Midbrain (tissue), 1 donor: ENCODE data around the gene EPB41L4A.

Experiments used
- DNase-seq: peaks from one replicate; lab custom pipeline; 2025; lab: John Stamatoyannopoulos, UW

The EPB41L4A gene

DNA sequence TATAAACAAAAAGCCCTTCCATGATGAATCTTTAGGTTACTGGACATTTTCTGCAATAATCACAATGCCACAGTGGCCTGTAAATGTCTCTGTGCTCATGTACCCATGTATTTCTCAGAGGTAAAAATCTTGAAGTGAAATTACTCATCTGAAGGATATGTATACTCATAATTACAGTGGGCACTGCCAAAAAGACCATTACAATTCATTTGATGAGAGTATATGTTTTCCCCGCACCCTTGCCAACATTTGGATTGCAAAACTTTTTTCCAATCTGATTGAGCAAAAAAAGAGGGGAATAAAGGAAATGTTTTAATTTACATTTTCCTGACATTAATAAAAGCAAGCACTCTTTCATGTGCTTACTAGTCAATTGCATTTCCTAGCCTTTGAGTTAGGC is 110.5 kb downstream of the EPB41L4A start:
- DNase-seq, result no peak

GRCh38 chr5:112306956-112307355 is 112.1 kb downstream of the EPB41L4A start:
- no peak for DNase-seq

DNA sequence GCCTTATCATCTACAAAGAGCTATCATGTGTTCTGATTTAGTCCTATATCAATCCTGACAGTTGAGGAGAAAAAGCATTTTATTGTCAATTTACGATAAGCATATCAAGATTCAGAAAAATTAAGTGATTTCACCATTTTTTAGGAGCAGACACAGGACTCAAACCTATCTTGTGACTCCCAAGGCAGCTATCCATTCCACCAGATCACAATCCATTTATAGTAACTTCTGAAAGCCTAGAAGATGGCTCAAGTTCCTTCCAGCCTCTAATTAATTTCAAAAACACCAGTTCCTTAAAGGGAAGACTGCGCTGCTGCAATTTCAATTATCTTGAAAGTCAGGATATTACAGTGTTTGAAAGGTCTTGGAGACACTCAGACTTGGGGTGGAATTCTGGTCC is 114.3 kb downstream of the EPB41L4A start:
- no peak for DNase-seq

- DNase-seq, result no peak
Observed at GRCh38 chr5:112303685-112304084, 115.4 kb downstream of the EPB41L4A start.

DNA sequence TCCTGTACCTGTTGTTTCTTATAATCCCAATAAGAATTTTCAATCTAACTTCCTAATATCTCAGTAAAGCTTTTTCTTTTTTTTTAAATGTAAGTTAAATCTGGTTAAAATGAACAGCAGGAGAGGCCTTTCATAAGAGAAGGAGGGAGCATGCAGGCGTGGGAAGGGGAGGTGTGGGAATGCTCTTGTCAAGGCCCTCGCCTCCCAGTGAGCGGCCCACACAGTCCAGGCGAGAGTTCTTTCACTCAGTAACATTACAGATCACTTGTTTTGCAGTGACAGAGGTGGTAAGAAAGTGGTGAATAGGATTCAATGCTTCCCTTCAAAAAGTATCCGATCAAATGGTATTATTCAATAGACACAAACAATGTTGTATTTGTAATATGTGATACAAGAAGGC is 125.0 kb downstream of the EPB41L4A start:
- no peak for DNase-seq

GRCh38 chr5:112293587-112293986 is 125.5 kb downstream of the EPB41L4A start:
- no peak for DNase-seq

GRCh38 chr5:112290691-112291090 is 128.4 kb downstream of the EPB41L4A start:
- DNase-seq, result no peak

- DNase-seq, result no peak
Observed at GRCh38 chr5:112289465-112289864, 129.6 kb downstream of the EPB41L4A start.

DNA sequence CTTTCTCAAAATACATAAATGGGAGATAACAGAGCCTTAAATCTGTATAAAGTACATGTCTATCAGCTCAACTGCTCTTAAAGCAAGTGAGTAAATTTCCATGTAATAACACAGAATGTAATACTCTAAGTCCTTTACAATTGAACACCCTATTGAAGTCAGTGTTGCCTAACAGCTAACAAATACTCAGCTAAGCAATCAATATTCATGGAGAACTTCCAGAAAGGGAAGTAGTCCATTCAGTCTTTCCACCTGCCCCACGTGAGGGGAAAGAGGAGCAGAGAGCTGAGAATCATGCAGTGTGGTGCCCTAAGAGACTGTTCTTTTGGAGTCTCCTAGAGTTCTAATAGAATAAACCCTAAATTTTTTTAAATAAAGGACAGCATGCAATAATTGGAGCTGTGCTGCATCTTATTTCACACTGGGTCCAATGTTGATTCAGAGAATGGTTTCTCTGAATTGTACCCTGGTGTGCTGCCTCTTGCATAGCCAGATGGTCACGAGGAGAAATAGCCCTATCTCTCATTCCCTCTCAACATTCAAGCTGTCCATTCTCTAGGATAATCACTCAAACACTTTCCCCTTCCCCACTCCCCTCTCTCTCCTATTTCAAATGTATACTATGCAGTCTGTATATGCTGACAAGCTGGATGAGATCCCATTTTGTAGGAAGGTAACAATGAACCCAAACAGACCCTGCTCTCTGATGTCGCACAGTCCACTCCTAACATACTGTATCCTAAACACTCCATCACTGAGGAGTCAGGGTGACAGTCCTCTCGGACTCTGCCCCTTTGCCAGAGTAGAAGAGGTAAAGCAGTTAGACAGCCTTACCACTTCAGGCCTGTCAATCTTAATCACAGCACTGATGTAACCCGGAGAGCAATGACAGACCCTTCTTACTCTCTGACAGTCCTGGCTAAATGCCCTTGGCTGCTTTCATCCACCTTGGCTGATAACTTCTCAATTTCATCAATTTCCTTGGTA is 134.8 kb downstream of the EPB41L4A start:
- DNase-seq, result no peak

DNA sequence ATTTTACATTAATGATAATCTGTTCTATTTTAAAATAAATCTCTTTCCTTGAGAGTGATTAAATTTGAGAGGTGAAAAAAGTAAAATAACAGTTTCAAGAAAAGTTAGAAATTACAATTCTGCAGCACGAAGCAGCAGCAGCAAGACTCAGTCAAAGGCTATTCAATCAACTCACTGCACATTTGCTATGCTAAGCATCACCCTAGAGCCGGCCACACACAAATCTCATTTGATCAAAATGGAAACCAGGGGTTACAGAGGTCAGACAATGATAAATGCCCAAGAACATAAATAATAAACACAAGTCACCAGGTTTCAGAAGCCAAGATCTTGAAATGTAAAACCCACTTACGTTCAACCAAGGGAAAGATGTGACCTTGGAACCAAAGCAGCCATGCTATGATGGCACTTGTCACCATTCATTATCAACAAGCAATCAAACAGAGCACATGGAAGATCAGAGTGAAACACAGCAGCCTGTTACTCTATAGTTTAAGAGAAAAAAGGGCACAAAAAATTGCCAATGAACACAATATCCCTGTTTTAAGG is 136.0 kb downstream of the EPB41L4A start:
- no peak for DNase-seq

DNA sequence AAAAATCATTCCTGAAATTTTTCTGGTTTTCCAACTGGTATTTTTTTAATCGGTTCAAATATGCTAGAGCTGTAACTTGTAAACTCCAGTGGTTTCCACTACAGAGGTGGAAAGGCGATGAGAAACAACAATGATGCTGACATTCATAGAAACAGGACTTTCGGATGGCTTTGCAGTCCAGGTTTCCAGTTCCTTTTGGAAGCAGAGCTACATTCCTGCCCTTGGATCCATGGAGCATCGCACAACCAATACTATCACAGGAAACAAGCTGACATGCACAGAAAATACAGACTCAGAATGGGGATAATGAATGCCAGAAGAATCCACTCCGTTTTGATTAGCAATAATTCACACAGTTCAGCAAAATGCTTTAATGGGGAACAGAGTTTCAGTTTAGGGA is 140.0 kb downstream of the EPB41L4A start:
- no peak for DNase-seq

- DNase-seq, result no peak
Observed at GRCh38 chr5:112276991-112277390, 142.1 kb downstream of the EPB41L4A start.

- DNase-seq, result no peak
Observed at GRCh38 chr5:112275671-112276070, 143.4 kb downstream of the EPB41L4A start.

DNA sequence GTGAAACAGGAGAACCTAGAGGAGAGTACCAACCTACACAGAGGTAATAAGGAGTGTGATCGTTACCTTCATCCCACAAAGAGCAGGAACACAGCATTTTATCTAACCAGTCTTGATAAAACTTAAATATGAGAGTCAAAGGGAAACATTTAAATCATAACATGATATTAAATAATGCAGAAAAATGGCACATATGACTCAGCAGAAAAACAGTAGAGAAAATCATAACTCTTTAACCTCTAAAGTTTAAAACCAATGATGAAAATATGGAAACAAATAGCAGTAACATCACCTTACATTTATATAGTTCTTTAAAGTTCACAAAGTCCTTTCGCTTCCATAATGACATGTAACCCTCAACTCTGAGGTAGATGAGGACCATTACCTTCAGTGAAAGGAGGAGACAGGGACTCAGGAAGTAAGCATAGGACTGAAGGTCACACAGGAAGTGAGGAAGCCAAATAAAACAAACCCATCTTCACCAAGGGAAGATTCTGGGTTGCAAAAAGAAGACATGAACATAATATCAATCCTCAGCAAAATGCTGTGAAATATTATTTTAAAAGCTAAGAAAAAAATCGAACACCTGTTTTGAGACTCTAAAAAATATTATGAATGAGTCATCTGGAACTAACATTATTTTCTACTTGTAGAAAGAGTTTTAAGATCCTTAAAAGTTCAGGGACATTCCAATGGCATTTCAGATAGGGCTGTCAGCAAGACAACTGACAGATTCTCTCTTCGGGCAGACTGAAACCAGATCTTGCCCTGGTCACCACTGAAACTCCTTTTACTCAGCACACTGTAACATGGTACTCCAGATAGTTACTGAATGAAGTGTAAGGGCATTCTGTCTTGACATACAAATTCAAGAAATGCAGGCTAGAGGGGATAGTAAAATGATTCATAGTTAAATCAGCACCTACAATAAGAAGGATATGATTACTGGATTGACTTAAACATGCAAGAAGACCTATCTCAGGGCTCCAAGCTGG is 148.5 kb downstream of the EPB41L4A start:
- no peak for DNase-seq

GRCh38 chr5:112267231-112267630 is 151.8 kb downstream of the EPB41L4A start:
- no peak for DNase-seq

GRCh38 chr5:112264666-112265065 is 154.4 kb downstream of the EPB41L4A start:
- no peak for DNase-seq

GRCh38 chr5:112264151-112264550 is 154.9 kb downstream of the EPB41L4A start:
- DNase-seq, result no peak

GRCh38 chr5:112263469-112263868 is 155.6 kb downstream of the EPB41L4A start:
- DNase-seq, result no peak

DNA sequence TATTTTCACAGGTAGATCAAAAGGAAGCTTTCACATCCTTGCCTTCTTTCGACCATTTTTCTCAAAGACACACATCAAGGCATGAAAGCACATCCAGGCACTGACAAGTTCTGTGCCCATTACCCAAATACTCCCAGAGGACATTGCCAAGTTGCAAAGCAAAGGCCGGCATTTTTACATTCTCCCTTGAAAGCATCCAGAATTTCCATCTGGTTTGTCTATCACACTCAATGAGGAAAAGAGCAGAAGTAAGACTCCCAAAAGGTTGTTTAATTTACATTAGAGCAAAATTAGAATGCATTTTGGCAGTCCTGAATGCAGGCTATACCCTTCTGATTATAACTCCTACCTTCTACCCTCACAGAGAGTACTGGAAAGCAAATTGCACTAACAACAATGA is 160.5 kb downstream of the EPB41L4A start:
- no peak for DNase-seq

DNA sequence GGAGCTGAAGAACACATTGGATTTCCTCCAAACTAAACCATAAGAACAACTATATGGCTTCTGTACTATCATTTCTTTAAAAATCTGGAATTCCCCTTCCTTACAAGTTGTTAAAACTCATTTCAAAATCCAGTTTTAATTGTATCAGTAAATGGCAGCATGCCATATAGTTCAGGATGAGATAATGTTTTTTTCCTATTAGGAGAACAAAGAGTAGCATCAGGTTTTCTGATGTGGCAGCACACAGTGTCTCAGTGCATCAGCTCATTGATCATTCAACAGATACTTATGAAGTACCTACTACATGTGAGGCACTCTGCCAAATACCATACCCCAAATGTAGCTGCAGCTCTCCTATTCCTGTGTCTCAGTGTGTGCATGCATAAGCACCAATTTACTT is 161.1 kb downstream of the EPB41L4A start:
- DNase-seq, result no peak

- DNase-seq, result no peak
Observed at GRCh38 chr5:112257005-112257404, 162.1 kb downstream of the EPB41L4A start.

DNA sequence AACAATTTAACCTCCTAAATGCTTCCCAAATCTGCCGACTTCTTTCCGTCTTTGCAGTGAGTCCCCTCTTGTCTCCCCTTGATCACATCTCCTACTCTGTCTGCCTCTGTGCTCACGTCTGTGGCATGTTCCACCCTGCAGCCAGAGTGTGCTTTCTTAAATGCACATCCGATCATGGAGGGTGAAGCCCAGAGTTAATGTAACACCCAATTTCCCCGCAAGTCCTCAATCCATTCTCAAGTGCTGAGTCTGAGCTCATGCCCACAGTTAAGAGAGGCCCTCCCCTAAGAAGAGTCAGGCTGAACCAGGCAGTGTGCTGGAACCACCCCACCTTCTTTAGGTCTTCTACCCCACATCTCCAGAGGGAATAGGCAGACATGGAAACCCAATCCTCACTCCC is 164.8 kb downstream of the EPB41L4A start:
- DNase-seq, result no peak
